Measurements from ENCODE around the gene ASGR1. TPM values are rescaled to one million over a fixed set of nuclear protein-coding genes. Genes with fewer than 3 reads are reported as not detected.

Gene ASGR1
- total and polyA plus RNA-seq, 4 donors, result 127 to 728 (median 471) TPM

DNA sequence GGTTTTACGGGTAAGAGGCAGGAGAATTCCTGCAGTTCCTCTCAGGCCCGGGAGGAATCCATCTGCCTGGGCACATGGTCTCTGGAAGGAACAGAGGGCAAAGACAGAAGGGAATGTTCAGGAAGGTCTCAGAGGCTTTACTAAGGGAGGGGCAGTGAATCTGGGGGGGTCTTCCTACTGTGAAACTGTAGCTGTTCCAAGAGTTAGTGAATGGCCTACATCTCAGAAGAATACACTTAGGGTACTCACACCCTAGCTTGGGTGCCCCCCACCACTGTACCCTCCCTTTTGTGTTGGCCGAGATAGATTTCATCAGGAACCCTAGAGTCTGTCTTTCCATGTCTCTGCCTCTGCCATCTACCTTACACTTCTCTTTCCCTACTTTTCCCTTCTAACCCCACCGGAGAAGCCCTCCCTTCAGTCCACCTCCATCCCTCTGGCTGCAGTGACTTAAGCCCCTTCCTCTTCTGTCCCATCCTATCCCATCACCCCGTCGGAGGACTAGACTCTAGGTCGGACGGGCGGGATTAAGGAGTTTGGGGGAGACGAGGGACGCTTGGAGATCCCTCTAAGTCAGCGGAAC is 40.1 kb upstream of the ASGR1 start:
- Histone ChIP-seq H3K4me3 (ENCODE audit: low read depth in 1 of 3, low read length in 3 of 3) (peak overlapping the region; percentile 27 to 82 (median 79)), H3K27ac (ENCODE audit: low read depth in 1 of 2, low read length in 2 of 2) (peak overlapping the region; percentile 99), H3K9ac (ENCODE audit: low read depth in 1 of 2, low read length in 2 of 2) (peak overlapping the region; percentile 78 to 79), H3K27me3 (ENCODE audit: control insufficient read depth in 4 of 4, insufficient read depth in 4 of 4, low read length in 3 of 4) (no peaks in the 10 kb centered on the region), H3K36me3 (ENCODE audit: control insufficient read depth in 4 of 4, insufficient read depth in 3 of 4, low read depth in 1 of 4, low read length in 3 of 4) (peaks cover 8 to 34% (median 26%) of the 10 kb centered on the region in 4 donors), H3K4me1 (ENCODE audit: control insufficient read depth in 4 of 4, insufficient read depth in 4 of 4, low read length in 3 of 4) (peaks cover 14 to 67% (median 51%) of the 10 kb centered on the region in 4 donors), H3K9me3 (ENCODE audit: control insufficient read depth in 4 of 4, low read length in 3 of 4) (no peaks in the 10 kb centered on the region)
- WGBS, result 20% methylated on average over 12 of the region's 12 CpGs
- DNase-seq (ENCODE audit: low spot score), result no peak
- TF ChIP-seq, protein P1, sequence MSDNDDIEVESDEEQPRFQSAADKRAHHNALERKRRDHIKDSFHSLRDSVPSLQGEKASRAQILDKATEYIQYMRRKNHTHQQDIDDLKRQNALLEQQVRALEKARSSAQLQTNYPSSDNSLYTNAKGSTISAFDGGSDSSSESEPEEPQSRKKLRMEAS (IDR thresholded peaks at IDR 0.05), result peak; percentile 47
- TF ChIP-seq, protein P2, sequence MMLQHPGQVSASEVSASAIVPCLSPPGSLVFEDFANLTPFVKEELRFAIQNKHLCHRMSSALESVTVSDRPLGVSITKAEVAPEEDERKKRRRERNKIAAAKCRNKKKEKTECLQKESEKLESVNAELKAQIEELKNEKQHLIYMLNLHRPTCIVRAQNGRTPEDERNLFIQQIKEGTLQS (IDR thresholded peaks at IDR 0.05), result no peak

DNA sequence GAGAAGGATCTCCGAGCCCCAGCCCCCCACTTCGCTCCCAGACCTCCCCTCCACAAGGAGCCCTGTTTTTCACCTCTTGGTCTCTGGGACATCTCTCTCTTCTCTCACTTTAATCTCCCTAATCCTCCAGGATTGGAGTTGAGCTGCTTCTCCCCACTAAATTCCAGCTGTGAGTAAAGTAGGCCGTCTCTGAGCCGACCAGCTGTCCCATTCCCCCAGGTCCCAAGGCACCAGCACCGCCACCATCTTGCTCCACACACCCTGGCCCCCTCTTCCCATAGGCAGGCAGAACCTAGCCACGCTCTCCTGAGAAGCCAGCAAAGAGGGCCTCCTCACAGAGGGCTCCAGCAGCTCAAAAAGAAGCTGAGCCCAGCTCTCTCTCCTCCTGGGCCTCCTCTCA is 39.6 kb upstream of the ASGR1 start:
- Histone ChIP-seq H3K9me3 (ENCODE audit: control insufficient read depth in 4 of 4, low read length in 3 of 4) (no peaks in the 10 kb centered on the region), H3K4me1 (ENCODE audit: control insufficient read depth in 4 of 4, insufficient read depth in 4 of 4, low read length in 3 of 4) (peaks cover 14 to 65% (median 49%) of the 10 kb centered on the region in 4 donors), H3K36me3 (ENCODE audit: control insufficient read depth in 4 of 4, insufficient read depth in 3 of 4, low read depth in 1 of 4, low read length in 3 of 4) (peaks cover 4 to 29% (median 21%) of the 10 kb centered on the region in 4 donors), H3K27me3 (ENCODE audit: control insufficient read depth in 4 of 4, insufficient read depth in 4 of 4, low read length in 3 of 4) (no peaks in the 10 kb centered on the region), H3K9ac (ENCODE audit: low read depth in 1 of 2, low read length in 2 of 2) (no peak overlapping the region), H3K4me3 (ENCODE audit: low read depth in 1 of 3, low read length in 3 of 3) (no peak overlapping the region), H3K27ac (ENCODE audit: low read depth in 1 of 2, low read length in 2 of 2) (peak overlapping the region; percentile 99)
- no peak for TF ChIP-seq RAD21 (IDR thresholded peaks at IDR 0.05)
- TF ChIP-seq RXRA (IDR thresholded peaks at IDR 0.05), result no peak
- no peak for TF ChIP-seq TAF1 (conservative IDR thresholded peaks at IDR 0.05)
- TF ChIP-seq NR2F2 (IDR thresholded peaks at IDR 0.05), result no peak
- no peak for TF ChIP-seq JUND (IDR thresholded peaks at IDR 0.05)
- 92% methylated on average over 6 of the region's 6 CpGs for whole genome bisulfite sequencing
- DNase-seq (ENCODE audit: low spot score), result no peak

DNA sequence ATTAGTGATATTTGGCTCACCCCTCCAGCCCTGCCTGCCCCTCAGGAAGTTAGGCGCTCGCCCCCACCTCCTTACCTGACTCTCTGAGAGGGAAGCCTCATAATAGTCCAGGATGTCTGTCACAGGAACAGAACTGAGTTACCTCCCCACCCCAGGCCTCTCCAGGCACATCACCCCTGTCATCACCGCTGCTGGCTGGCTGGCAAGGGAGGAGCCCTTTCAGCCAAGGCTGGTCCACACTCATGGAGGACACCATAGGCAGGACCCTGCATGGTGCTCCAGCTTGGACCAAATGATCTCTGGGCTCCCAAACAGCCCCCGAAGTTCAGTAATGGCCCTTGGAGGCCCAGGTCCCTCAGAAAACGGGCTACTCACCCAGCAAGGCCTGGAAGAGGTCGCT is 39.0 kb upstream of the ASGR1 start:
- TF ChIP-seq, protein P1 (IDR thresholded peaks at IDR 0.05), result no peak
- TF ChIP-seq HNF4A (conservative IDR thresholded peaks at IDR 0.05) (no peak), JUND (IDR thresholded peaks at IDR 0.05) (no peak), RAD21 (IDR thresholded peaks at IDR 0.05) (no peak), RXRA (IDR thresholded peaks at IDR 0.05) (no peak), EGR1 (IDR thresholded peaks at IDR 0.05; ENCODE audit: low read depth in 2 of 2) (no peak), SP1 (IDR thresholded peaks at IDR 0.05) (no peak), FOXA1 (IDR thresholded peaks at IDR 0.05) (no peak), FOXA2 (IDR thresholded peaks at IDR 0.05) (no peak)
- TF ChIP-seq, protein P3, sequence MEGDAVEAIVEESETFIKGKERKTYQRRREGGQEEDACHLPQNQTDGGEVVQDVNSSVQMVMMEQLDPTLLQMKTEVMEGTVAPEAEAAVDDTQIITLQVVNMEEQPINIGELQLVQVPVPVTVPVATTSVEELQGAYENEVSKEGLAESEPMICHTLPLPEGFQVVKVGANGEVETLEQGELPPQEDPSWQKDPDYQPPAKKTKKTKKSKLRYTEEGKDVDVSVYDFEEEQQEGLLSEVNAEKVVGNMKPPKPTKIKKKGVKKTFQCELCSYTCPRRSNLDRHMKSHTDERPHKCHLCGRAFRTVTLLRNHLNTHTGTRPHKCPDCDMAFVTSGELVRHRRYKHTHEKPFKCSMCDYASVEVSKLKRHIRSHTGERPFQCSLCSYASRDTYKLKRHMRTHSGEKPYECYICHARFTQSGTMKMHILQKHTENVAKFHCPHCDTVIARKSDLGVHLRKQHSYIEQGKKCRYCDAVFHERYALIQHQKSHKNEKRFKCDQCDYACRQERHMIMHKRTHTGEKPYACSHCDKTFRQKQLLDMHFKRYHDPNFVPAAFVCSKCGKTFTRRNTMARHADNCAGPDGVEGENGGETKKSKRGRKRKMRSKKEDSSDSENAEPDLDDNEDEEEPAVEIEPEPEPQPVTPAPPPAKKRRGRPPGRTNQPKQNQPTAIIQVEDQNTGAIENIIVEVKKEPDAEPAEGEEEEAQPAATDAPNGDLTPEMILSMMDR (IDR thresholded peaks at IDR 0.05; ENCODE audit: low read depth, low read length, missing input control), result no peak
- TF ChIP-seq, protein P4, sequence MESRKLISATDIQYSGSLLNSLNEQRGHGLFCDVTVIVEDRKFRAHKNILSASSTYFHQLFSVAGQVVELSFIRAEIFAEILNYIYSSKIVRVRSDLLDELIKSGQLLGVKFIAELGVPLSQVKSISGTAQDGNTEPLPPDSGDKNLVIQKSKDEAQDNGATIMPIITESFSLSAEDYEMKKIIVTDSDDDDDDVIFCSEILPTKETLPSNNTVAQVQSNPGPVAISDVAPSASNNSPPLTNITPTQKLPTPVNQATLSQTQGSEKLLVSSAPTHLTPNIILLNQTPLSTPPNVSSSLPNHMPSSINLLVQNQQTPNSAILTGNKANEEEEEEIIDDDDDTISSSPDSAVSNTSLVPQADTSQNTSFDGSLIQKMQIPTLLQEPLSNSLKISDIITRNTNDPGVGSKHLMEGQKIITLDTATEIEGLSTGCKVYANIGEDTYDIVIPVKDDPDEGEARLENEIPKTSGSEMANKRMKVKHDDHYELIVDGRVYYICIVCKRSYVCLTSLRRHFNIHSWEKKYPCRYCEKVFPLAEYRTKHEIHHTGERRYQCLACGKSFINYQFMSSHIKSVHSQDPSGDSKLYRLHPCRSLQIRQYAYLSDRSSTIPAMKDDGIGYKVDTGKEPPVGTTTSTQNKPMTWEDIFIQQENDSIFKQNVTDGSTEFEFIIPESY (IDR thresholded peaks at IDR 0.05), result no peak
- TF ChIP-seq, protein P2 (IDR thresholded peaks at IDR 0.05), result no peak
- no peak overlapping the region for H3K27ac ChIP-seq (ENCODE audit: low read depth in 1 of 2, low read length in 2 of 2)
- H3K4me3 ChIP-seq (ENCODE audit: low read depth in 1 of 3, low read length in 3 of 3), result no peak overlapping the region
- H3K36me3 ChIP-seq (ENCODE audit: control insufficient read depth in 4 of 4, insufficient read depth in 3 of 4, low read depth in 1 of 4, low read length in 3 of 4), result peaks cover 4 to 23% (median 15%) of the 10 kb centered on the region in 4 donors
- peaks cover 14 to 59% (median 46%) of the 10 kb centered on the region in 4 donors for H3K4me1 ChIP-seq (ENCODE audit: control insufficient read depth in 4 of 4, insufficient read depth in 4 of 4, low read length in 3 of 4)
- no peak overlapping the region for H3K9ac ChIP-seq (ENCODE audit: low read depth in 1 of 2, low read length in 2 of 2)
- H3K27me3 ChIP-seq (ENCODE audit: control insufficient read depth in 4 of 4, insufficient read depth in 4 of 4, low read length in 3 of 4), result no peaks in the 10 kb centered on the region
- no peaks in the 10 kb centered on the region for H3K9me3 ChIP-seq (ENCODE audit: control insufficient read depth in 4 of 4, low read length in 3 of 4)
- WGBS, result 87% methylated on average over 6 of the region's 6 CpGs
- no peak for DNase-seq (ENCODE audit: low spot score)
